ENCODE data around the gene SCT.

SCT gene

GRCh38 chr11:640021-640706 is 13.2 kb upstream of the SCT start:
- Histone ChIP-seq H3K4me3 (no peak overlapping the region), H3K4me1 (peaks cover 0 to 30% (median 16%) of the 10 kb centered on the region in 4 donors), H3K9me3 (no peaks in the 10 kb centered on the region), H3K27ac (no peak overlapping the region), H3K27me3 (peaks cover 0 to 25% of the 10 kb centered on the region in 2 donors), H3K36me3 (peaks cover 7 to 44% (median 18%) of the 10 kb centered on the region in 3 donors)
- DNase-seq = no peak
- intact Hi-C loops (cut with DNase I; ENCODE audit: low total_unique reads) = no loop called here
- TF ChIP-seq, protein P1, sequence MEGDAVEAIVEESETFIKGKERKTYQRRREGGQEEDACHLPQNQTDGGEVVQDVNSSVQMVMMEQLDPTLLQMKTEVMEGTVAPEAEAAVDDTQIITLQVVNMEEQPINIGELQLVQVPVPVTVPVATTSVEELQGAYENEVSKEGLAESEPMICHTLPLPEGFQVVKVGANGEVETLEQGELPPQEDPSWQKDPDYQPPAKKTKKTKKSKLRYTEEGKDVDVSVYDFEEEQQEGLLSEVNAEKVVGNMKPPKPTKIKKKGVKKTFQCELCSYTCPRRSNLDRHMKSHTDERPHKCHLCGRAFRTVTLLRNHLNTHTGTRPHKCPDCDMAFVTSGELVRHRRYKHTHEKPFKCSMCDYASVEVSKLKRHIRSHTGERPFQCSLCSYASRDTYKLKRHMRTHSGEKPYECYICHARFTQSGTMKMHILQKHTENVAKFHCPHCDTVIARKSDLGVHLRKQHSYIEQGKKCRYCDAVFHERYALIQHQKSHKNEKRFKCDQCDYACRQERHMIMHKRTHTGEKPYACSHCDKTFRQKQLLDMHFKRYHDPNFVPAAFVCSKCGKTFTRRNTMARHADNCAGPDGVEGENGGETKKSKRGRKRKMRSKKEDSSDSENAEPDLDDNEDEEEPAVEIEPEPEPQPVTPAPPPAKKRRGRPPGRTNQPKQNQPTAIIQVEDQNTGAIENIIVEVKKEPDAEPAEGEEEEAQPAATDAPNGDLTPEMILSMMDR (IDR thresholded peaks at IDR 0.05) = no peak

DNA sequence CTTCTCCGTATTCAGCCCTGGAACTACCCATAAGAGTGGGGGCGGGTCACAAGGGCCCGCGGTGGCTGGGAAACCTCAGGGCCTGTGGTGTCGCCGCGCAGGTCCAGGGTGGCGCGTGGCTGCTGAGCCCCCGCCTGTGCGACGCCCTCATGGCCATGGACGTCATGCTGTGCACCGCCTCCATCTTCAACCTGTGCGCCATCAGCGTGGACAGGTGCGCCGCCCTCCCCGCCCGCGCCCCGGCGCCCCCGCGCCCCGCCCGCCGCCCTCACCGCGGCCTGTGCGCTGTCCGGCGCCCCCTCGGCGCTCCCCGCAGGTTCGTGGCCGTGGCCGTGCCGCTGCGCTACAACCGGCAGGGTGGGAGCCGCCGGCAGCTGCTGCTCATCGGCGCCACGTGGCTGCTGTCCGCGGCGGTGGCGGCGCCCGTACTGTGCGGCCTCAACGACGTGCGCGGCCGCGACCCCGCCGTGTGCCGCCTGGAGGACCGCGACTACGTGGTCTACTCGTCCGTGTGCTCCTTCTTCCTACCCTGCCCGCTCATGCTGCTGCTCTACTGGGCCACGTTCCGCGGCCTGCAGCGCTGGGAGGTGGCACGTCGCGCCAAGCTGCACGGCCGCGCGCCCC is 12.5 kb upstream of the SCT start:
- peaks cover 7 to 41% (median 17%) of the 10 kb centered on the region in 3 donors for H3K36me3 ChIP-seq
- DNase-seq = no peak
- TF ChIP-seq, protein P1 (IDR thresholded peaks at IDR 0.05) = no peak
- H3K4me3 ChIP-seq = no peak overlapping the region
- no peak overlapping the region for H3K27ac ChIP-seq
- H3K27me3 ChIP-seq = peaks cover 0 to 25% of the 10 kb centered on the region in 2 donors
- peaks cover 0 to 30% (median 16%) of the 10 kb centered on the region in 4 donors for H3K4me1 ChIP-seq
- intact Hi-C loops (cut with DNase I; ENCODE audit: low total_unique reads) = no loop called here
- H3K9me3 ChIP-seq = no peaks in the 10 kb centered on the region

DNA sequence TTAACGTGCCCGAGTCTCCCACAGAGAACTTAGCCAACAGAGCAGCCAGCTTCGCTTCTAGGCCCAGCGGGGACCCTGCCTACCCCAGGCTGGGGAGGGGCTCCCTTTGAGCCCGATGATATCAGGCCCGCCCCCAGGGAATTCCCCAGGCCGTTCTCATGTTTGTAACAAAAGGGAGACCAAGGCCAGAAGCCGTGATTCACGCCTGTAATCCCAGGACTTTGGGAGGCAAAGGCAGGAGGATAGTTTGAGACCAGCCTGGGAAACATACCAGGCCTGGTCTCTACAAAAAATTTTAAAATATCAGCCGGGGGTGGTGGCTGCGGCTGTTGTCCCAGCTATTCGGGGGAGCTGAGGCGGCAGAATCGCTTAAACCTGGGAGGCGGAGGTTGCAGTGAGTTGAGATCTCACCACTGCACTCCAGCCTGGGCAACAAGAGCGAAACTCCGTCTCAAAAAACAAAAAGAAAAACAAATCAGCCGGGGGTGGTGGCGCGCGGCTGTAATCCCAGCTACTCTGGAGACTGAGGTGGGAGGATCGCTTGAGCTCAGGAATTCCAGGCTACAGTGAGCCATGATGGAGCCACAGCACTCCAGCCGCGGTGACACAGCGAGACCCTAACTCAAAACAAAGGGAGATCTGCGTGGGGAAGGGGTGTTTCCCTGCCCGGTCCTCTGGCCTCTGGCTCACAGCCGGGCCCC is 11.8 kb upstream of the SCT start:
- H3K4me3 ChIP-seq = no peak overlapping the region
- TF ChIP-seq, protein P1 (IDR thresholded peaks at IDR 0.05) = no peak
- peaks cover 4 to 35% (median 11%) of the 10 kb centered on the region in 3 donors for H3K36me3 ChIP-seq
- no peak for DNase-seq
- H3K27me3 ChIP-seq = peaks cover 0 to 25% of the 10 kb centered on the region in 2 donors
- intact Hi-C loops (cut with DNase I; ENCODE audit: low total_unique reads) = no loop called here
- peaks cover 0 to 30% (median 16%) of the 10 kb centered on the region in 4 donors for H3K4me1 ChIP-seq
- H3K9me3 ChIP-seq = no peaks in the 10 kb centered on the region
- H3K27ac ChIP-seq = no peak overlapping the region

GRCh38 chr11:637593-638521 is 10.9 kb upstream of the SCT start:
- no peak for DNase-seq
- H3K9me3 ChIP-seq = no peaks in the 10 kb centered on the region
- H3K4me1 ChIP-seq = peaks cover 0 to 30% (median 16%) of the 10 kb centered on the region in 4 donors
- intact Hi-C loops (cut with DNase I; ENCODE audit: low total_unique reads) = no loop called here
- peaks cover 0 to 25% of the 10 kb centered on the region in 2 donors for H3K27me3 ChIP-seq
- H3K36me3 ChIP-seq = peaks cover 0 to 25% (median 5%) of the 10 kb centered on the region in 3 donors
- no peak overlapping the region for H3K27ac ChIP-seq
- H3K4me3 ChIP-seq = peak overlapping the region in 1 of 2 donors; percentile 46
- TF ChIP-seq, protein P1 (IDR thresholded peaks at IDR 0.05) = no peak

- Histone ChIP-seq H3K27ac (no peak overlapping the region), H3K4me1 (peaks cover 0 to 30% (median 16%) of the 10 kb centered on the region in 4 donors), H3K4me3 (peak overlapping the region; percentile 24 to 46), H3K36me3 (peaks cover 0 to 19% (median 2%) of the 10 kb centered on the region in 3 donors), H3K9me3 (no peaks in the 10 kb centered on the region), H3K27me3 (peaks cover 0 to 25% of the 10 kb centered on the region in 2 donors)
- DNase-seq = no peak
- TF ChIP-seq, protein P1 (IDR thresholded peaks at IDR 0.05) = no peak
- intact Hi-C loops (cut with DNase I; ENCODE audit: low total_unique reads) = no loop called here
These were observed 10.3 kb upstream of the SCT start for GRCh38 chr11:637333-637592.
